Amniotic stem cell (primary cell): ENCODE measurements around the gene KCTD7.
A peak's percentile ranks its signal among the peaks of the same experiment; 100 is the strongest.
"Not testable (repeated sequence)": the region's sequence is repeated elsewhere in the genome, so short reads cannot be mapped to it uniquely, and the experiment has no call there.

Experiments used
- DNase-seq: peaks from one replicate; lab custom pipeline; 2025; lab: John Stamatoyannopoulos, UW

Gene KCTD7

GRCh38 chr7:66617295-66617694 is 11.4 kb upstream of the KCTD7 start:
- no peak for DNase-seq

GRCh38 chr7:66619341-66619948 is 9.2 kb upstream of the KCTD7 start:
- DNase-seq, result not testable (repeated sequence)

GRCh38 chr7:66626331-66626934 is 2.2 kb upstream of the KCTD7 start:
- no peak for DNase-seq

GRCh38 chr7:66627151-66627681 is 1.5 kb upstream of the KCTD7 start:
- no peak for DNase-seq

- DNase-seq, result no peak
Measured at GRCh38 chr7:66627881-66628360, 760 bp upstream of the KCTD7 start.

GRCh38 chr7:66629222-66630062 is 761 bp downstream of the KCTD7 start:
- DNase-seq, result no peak

GRCh38 chr7:66630531-66630930 is 1.9 kb downstream of the KCTD7 start:
- no peak for DNase-seq

GRCh38 chr7:66631471-66631870 is 2.8 kb downstream of the KCTD7 start:
- DNase-seq, result no peak

- no peak for DNase-seq
Measured at GRCh38 chr7:66634816-66635215, 6.1 kb downstream of the KCTD7 start.

GRCh38 chr7:66635322-66635981 is 6.8 kb downstream of the KCTD7 start:
- DNase-seq, result not testable (repeated sequence)

GRCh38 chr7:66635982-66636546 is 7.4 kb downstream of the KCTD7 start:
- DNase-seq, result peak; percentile 61

- no peak for DNase-seq
Measured at GRCh38 chr7:66638309-66639099, 9.8 kb downstream of the KCTD7 start.

- no peak for DNase-seq
Measured at GRCh38 chr7:66639773-66640172, 11.1 kb downstream of the KCTD7 start.

GRCh38 chr7:66640802-66641525 is 12.3 kb downstream of the KCTD7 start:
- no peak for DNase-seq

GRCh38 chr7:66641526-66641871 is 12.8 kb downstream of the KCTD7 start:
- DNase-seq, result no peak

GRCh38 chr7:66642186-66642585 is 13.5 kb downstream of the KCTD7 start:
- no peak for DNase-seq

- no peak for DNase-seq
Measured at GRCh38 chr7:66642932-66643331, 14.3 kb downstream of the KCTD7 start.

GRCh38 chr7:66643395-66643794 is 14.7 kb downstream of the KCTD7 start:
- DNase-seq, result no peak

GRCh38 chr7:66651026-66651425 is 22.3 kb downstream of the KCTD7 start:
- not testable (repeated sequence) for DNase-seq

GRCh38 chr7:66653719-66654274 is 25.1 kb downstream of the KCTD7 start:
- DNase-seq, result not testable (repeated sequence)
